GM21360 (cell line): ENCODE data around the gene TEAD4.

Source experiments
- ATAC-seq: cut with Tn5 transposase; IDR thresholded peaks from one replicate; pipeline ENCODE4 v1.9.1; 2021; ENCODE audit warnings: mild to moderate bottlenecking, moderate library complexity; ENCODE audit not compliant: unreplicated experiment

TEAD4 gene

DNA sequence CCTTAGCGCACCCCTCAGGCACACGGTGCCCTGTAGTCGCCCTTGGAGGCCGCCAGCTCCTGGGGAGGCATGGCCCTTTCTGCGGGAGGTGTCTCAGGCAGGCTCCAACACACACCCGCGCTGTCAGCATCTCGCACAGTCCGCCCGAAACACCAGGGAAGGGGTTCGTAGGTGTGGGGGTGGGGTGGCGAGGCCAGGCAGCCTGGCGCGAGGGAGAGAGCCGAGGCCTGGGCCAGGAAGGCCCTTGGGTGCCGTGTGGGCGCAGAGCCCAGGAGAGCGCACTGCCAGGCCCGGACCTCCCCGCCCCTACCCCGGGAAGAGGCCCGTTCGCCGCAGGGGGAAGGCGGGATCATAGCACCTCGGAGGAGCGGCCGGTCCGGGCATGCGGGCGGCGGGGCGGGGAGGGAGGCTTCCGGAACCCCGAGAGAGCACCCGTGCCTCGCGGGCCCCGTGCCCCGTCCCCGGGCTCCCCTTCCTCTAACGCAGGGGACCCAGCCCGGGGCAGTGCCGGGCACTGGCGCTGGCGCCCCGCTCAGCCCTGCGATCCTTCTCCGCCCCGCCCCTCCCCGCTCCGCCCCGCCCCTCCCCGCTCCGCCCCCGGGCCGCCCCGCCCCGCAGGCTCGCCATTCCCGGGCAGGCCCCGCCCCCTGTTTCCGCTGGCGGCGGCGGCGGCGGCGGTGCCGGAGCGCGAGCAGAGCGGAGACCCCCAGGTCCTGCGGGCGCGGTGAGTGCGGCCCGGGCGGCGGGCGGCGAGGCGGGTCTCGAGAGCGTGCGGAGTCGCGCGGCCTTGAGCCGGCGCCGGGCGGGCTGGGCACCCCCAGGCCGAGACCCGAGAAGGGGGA, 117.8 kb downstream of the TEAD4 start, which contains the start of gene TSPAN9:
Gene TSPAN9 (plus strand): TSS at position 650 of the 842 bp plus-strand sequence. CDS start 123,815 bp downstream, outside the sequence.
- no peak for ATAC-seq

DNA sequence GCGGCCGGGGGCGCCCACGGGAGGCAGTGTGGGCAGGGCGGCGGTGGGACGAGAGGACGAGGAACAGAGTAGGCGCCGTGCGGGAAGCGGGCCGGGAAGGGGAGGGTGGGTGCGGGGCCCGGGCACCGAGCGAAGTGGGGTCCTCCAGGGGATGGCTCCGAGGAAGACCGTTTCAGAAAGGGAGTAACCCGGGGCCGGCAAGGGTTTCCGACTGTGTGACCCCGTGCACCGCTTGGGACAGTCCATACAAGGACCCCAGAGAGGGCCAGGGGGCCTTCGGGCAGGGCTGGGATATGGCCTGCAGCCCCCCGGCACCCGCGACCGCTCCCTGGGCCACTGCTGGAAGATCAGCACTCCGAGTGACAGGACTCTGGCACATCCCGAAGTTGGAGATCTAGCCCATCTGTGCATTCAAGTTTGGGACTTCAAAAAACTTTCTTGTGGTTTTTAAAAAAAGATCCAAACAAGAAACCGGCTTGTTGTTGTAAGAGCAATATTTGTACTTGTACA, 118.4 kb downstream of the TEAD4 start:
- no peak for ATAC-seq

DNA sequence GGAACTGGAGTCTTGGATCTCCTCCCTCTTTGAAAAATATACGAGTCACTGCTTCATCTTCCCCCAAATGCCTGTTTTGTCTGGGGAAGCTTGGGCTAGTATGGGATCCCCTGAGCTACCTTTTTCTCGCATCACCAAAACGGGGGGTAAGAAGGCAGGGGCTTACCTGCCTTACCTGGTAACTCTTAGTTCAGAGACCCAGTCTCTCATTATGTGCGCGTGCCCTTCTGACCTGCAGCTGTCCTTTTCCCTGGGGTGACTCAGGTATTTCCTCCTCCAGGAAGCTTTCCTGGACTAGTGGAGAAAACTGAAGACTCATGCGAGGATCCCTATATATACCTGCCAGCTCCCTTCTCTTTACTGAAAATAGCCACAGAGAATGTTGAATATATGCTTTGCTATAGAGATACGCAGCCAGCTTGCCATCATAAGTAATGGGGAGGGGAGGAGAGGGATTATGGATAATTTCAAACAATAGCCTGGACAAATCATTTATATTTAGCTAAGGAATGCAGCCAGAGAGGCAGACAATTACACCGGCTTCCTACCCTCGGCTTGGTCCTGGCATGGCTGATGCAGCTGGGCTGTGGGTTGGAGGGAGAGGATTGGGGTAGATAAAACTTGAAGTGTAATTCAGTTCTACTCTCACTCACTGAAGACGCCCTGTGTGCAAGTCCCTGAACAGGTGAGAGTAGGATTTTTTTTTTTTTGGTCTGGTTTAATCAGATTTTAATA, 119.1 kb downstream of the TEAD4 start:
- no peak for ATAC-seq

DNA sequence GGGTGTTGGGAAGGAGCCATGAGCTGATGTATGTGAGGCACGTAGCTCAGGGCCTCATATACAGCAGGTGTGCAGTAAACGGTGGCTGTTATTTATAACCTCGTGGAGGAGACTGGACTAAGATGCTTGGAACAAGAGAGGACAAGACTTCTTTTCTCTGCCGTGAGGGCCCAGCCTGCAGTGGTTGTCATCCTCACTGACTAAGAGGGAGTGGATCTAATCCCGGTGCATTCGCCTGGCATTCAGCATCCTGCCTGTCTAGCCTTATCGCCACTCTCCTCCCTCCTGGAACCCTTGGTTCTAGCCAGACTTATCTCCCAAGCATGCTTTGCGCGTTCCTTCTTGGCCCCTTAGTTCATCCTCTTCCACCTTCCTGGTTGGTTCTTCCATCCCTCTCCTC, 121.9 kb downstream of the TEAD4 start:
- ATAC-seq, result no peak

DNA sequence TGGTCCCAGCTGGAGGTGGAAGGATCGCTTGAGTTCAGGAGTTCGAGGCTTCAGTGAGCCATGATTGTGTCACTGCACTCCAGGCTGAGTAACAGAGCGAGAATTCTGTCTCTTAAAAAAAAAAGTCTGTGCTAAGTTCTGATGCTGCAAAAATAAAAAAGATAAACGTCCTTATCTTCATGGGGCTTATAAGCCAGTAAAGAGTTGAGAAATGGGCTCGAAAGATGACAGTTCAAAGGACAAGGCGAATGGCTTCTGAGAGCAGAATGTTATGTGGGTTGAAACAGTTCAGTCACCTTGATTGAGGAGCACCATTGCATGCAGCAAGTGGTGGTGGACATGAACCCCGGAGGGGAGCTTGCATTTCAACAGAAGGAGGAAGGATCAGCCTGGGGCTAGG, 122.7 kb downstream of the TEAD4 start:
- ATAC-seq, result no peak

DNA sequence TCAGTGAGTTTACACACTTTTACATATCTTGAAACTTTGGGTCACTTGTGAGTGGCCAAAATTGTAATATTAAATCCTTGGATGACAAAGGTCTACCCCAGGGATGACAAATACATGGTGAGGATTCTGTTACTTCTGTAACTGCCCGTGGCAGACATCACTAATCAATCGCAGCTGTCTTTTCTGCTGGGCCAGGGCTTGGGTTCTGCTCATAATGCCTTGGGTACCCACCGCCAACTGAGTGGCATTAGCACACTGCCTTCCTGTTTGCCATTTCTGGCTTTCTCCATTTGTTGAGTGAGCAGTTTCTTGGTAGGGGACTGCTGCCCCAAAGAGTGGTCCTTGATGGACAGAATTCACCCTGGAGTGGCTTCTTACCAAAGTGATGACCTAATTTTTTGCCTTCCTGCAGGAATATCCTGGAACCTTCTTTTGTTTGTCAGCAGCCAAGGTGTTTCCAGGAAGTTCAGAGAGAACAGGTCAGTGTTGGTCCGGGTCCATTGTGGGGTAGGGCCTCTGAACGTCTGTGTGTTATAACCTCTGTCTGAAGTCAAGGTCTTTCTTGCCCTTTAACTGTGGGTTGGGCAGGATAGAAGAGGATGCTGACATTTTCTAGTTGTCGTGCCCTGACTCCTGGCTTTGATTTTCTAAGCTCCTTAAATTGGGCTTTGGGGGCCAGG, 124.2 kb downstream of the TEAD4 start:
- ATAC-seq, result no peak

DNA sequence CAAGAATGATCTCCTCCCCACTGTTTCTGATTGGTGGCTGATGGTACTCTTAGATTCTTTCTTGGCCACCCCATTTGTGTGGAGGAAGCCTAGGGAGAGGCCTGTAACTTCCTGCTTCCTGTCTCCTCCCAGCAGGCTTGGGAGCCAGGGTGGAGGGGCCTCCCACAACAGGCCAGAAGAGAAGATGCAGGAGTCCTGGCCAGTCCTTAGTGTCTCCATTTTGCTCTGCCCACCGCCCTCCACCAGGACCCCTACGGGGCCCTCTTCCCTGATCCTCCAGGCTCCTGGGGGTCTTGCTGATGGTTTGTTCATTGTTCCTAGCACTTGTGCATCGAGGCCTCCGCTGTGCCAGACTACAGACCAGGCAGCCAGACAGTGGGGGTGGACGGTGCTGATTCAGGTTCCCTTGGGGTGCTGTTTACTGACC, 124.7 kb downstream of the TEAD4 start:
- no peak for ATAC-seq

DNA sequence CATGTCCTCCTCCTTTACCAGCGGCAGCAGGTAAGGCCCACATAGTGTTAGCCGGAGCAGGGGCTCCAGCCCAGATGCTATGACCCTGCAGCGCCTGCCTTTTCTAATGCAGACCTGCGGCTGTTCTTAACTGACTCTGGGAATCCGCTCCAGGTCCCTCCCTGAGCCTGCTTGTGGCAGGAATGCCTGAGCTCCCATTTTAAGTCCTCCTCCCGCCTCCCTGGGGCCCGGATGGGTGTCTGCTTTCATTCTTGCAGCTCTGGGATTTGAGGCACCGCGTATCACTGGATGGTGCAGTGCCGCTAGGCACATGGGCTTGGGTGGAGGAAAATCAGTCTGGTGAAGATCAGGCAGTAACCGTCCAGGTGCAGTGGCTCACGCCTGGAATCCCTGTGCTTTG, 125.5 kb downstream of the TEAD4 start:
- ATAC-seq, result no peak

DNA sequence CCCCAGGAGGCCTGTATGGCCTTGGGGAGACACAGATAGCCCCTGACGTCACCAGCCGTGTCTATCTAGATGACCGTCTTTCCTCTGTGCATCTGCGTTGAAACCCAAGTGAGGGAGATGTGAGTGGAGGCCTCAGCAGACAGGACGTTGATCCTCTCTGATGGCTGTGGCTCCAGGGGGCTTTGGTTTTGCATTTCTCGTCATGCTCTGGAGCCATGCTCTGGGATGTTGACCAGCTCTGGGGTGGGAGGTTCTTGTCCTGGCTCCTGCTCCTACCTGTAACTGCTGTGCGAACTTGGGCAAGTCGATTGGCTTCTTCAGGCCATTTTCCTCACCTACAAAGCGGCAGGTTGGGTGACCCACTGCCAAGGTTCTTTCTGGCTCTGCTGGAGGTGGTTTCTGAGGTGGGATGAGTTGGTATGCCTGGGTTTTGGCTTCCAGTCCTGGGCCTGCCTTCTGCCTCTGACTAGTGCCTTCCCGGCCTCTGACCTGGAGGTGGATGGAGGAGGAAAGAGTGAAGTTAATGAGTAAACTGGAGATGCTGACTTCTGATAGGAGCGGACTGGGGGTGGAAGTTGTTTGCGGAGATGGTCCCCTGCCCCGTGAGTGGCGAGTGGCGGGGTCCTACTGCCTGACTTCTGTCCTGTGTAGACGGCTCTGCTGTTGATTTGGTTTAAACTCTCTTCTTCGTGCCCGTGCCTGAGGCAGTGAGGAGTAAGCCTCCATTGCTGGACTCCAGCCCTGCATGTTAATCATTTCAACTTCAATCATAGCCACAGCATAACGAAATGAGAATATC, 126.3 kb downstream of the TEAD4 start:
- no peak for ATAC-seq

DNA sequence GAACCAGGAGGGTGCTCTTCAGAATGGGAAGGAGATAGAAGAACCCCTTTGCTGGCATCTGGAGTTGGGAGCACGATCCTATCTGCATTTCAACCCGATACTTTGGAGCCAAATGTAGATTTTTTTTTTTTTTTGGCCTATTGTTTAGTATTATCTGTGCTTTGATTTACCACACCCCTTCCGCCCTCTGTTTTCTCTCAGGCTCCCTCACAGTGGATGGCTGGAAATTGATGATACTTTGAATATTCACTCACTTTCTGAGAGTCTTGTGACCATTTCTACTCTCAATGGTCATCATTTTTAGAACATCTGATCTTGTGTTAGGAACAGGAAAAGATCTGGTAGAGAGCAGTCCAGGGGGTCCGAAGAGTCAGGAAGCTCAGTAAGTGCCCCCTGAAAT, 127.0 kb downstream of the TEAD4 start:
- no peak for ATAC-seq

DNA sequence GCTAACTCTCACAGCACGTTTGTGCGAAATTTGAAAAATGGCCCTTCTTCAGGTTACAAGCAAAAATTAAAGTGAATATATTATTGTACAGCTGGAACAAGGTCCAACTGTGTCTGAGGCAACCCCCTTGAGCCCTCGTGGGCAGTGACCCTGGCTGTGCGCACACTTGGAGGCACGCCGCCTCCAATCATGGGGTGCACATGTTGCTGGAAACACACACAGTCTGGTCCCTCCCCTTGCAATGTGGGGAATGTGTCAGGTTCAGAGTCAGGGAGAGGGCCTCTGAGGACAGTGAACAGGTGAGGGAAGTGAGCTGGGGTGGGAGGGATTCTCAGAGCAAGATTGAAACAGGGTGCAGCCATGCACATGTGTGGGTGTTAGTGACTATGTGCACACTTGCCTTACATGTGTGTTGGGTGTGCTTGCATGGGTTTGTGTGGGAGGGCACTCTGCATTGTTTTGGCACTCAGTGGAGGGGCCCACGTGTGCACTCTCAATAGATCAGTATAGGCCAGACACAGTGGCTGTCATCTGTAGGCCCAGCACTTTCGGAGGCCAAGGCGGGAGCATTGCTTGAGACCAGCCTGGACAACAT, 127.6 kb downstream of the TEAD4 start:
- ATAC-seq, result no peak

DNA sequence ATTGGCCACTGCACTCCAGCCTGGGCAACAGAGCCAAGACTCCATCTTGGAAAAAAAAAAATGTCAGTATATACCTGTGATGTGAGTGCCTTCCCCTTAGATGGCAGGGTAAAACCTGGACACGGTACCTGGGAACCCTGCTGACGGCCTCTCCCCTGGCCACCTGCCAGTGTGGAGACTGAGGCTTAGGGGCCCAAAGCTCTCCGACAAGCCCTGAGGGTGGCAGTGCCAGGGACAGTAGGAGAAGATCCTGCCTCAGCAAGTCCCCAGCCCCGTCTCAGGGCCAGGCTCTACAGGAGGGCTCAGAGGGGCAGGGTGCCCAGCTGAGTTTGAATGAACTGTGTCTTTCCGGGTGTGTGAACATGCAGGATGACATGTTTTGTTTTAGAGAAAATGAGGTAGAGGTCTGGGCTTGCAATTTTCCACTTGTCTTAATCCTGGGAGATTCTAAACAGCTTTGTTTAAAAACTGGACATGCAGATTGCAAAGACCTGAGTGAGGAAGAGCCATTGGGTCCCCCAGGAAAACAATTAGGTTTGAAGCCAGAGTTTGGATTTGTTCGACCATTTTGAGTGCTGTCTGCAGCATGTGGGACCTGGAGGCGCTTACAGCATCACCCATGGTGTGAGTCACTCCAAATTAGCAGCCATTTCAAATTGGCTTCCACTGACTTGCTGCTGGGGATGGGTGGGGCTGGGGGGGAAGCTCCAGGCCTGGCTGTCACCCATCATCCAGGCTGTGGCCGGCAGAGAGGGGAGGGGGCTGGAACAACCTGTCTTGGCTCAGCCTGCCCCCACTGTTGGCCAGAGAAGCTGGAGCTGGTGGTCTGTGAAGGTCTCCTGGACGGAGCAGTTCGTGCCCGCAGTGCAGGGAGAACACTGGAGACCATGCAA, 128.8 kb downstream of the TEAD4 start:
- no peak for ATAC-seq

DNA sequence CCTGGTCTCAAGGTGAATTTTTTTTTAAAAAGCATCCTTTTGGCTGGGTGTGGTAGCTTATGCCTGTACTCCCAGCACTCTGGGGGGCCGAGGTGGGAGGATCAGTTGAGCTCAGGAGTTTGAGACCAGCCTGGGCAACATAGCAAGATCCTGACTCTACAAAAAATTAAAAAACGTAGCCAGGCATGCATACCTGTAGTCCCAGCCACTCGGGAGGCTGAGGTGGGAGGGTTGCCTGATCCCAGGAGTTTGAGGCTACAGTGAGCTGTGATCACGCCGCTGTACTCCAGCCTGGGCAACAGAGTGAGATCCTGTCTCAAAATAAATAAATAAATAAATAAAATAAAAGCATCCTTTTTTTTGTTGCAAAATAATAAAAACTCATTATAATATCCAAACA, 130.4 kb downstream of the TEAD4 start:
- no peak for ATAC-seq
